Neuronal stem cell (in vitro differentiated cells): Measurements from ENCODE around the gene MT1H.

Experiments
- DNase-seq: peaks from one replicate; pipeline ENCODE4 v3.0.0-alpha.2; 2013; ENCODE audit warnings: low spot score
- H2AFZ ChIP-seq: one replicate; pipeline ENCODE4 v1.6.1; 2013; ENCODE audit warnings: mild to moderate bottlenecking, low read length, inconsistent platforms
- H2AK5ac ChIP-seq: 2 replicates; pipeline ENCODE4 v1.6.1; 2013; ENCODE audit warnings: low read depth, mild to moderate bottlenecking, inconsistent platforms, low read length, moderate library complexity, mixed read lengths
- H2BK120ac ChIP-seq: 2 replicates; pipeline ENCODE4 v1.6.1; 2013; ENCODE audit warnings: low read depth, mild to moderate bottlenecking, inconsistent platforms, low read length, moderate library complexity, mixed read lengths
- H2BK12ac ChIP-seq: one replicate; pipeline ENCODE4 v1.6.1; 2013; ENCODE audit warnings: low read length, inconsistent platforms
- H2BK15ac ChIP-seq: 2 replicates; pipeline ENCODE4 v1.6.1; 2013; ENCODE audit warnings: mild to moderate bottlenecking, low read length, inconsistent platforms, mixed read lengths
- H2BK5ac ChIP-seq: one replicate; pipeline ENCODE4 v1.6.1; 2013; ENCODE audit warnings: inconsistent platforms, mild to moderate bottlenecking, low read length, moderate library complexity
- H3K14ac ChIP-seq: one replicate; pipeline ENCODE4 v1.6.1; 2013; ENCODE audit warnings: low read length, inconsistent platforms
- H3K18ac ChIP-seq: 2 replicates; pipeline ENCODE4 v1.6.1; 2013; ENCODE audit warnings: low read length, inconsistent platforms
- H3K23ac ChIP-seq: 2 replicates; pipeline ENCODE4 v1.6.1; 2013; ENCODE audit warnings: low read depth, mild to moderate bottlenecking, mixed read lengths, low read length, inconsistent platforms; ENCODE audit not compliant: poor library complexity
- H3K27ac ChIP-seq: replicated peaks from 3 replicates; pipeline ENCODE4 v1.5.1; 2013; ENCODE audit warnings: low read length, inconsistent platforms
- H3K27me3 ChIP-seq, 3 experiments: 2 replicates each; pipeline ENCODE4 v1.6.1; 2013; ENCODE audit warnings: low read length in 3 of 3, mild to moderate bottlenecking in 2 of 3, inconsistent platforms in 1 of 3, low read depth in 1 of 3, mixed read lengths in 1 of 3, moderate library complexity in 1 of 3; ENCODE audit not compliant: control insufficient read depth in 3 of 3, insufficient read depth in 3 of 3
- H3K36me3 ChIP-seq, 2 donors: replicated peaks in 1 of 2; 2 replicates each; pipeline ENCODE4 v1.6.1; 2013; ENCODE audit warnings: low read length in 2 of 2; ENCODE audit not compliant: control insufficient read depth in 2 of 2, insufficient read depth in 2 of 2
- H3K4ac ChIP-seq: 2 replicates; pipeline ENCODE4 v1.6.1; 2013; ENCODE audit warnings: inconsistent platforms, mild to moderate bottlenecking, low read length, moderate library complexity
- H3K4me1 ChIP-seq, 2 donors: 1 replicate in 1 of 2; 2 replicates in 1 of 2; pipeline ENCODE4 v1.6.1; 2013; ENCODE audit warnings: low read length in 2 of 2, low read depth in 1 of 2; ENCODE audit not compliant: control insufficient read depth in 2 of 2, insufficient read depth in 1 of 2
- H3K4me2 ChIP-seq: one replicate; pipeline ENCODE4 v1.6.1; 2013; ENCODE audit warnings: mild to moderate bottlenecking, low read length, inconsistent platforms; ENCODE audit not compliant: insufficient read depth, poor library complexity, severe bottlenecking
- H3K4me3 ChIP-seq, 2 donors: 2 replicates each; pipeline ENCODE4 v1.5.1; 2013; ENCODE audit warnings: low read length in 2 of 2, mild to moderate bottlenecking in 2 of 2, inconsistent platforms in 1 of 2, moderate library complexity in 1 of 2
- H3K79me1 ChIP-seq: one replicate; pipeline ENCODE4 v1.6.1; 2013; ENCODE audit warnings: low read depth, mild to moderate bottlenecking, inconsistent platforms, low read length, moderate library complexity
- H3K9ac ChIP-seq: one replicate; pipeline ENCODE4 v1.6.1; 2013; ENCODE audit warnings: mild to moderate bottlenecking, low read depth, low read length, inconsistent platforms; ENCODE audit not compliant: poor library complexity
- H3K9me3 ChIP-seq, 2 donors: replicated peaks in 1 of 2; 2 replicates each; pipeline versions ENCODE3 to v1.6.1; 2013; ENCODE audit warnings: low read length in 2 of 2, mild to moderate bottlenecking in 2 of 2, inconsistent platforms in 1 of 2, low read depth in 1 of 2, mixed read lengths in 1 of 2, moderate library complexity in 1 of 2; ENCODE audit not compliant: control insufficient read depth in 2 of 2, insufficient read depth in 1 of 2
- H4K8ac ChIP-seq: one replicate; pipeline ENCODE4 v1.6.1; 2013; ENCODE audit warnings: low read depth, mild to moderate bottlenecking, inconsistent platforms, low read length, moderate library complexity
- H4K91ac ChIP-seq: one replicate; pipeline ENCODE4 v1.6.1; 2013; ENCODE audit warnings: low read length, low read depth, mild to moderate bottlenecking, inconsistent platforms; ENCODE audit not compliant: poor library complexity
- WGBS, 2 donors: extraction: QIAGEN DNeasy Blood & Tissue Kit; methylation state at CpG; one replicate each; pipeline ENCODE4 v1.1.7; 2013; ENCODE audit warnings: missing lambda C conversion rate in 2 of 2, mixed read lengths in 1 of 2; ENCODE audit not compliant: insufficient read length in 2 of 2, insufficient replicate concordance in 1 of 2; ENCODE audit errors: extremely low coverage in 2 of 2; 5-methylcytosine and 5-hydroxymethylcytosine counted together

Gene MT1H

DNA sequence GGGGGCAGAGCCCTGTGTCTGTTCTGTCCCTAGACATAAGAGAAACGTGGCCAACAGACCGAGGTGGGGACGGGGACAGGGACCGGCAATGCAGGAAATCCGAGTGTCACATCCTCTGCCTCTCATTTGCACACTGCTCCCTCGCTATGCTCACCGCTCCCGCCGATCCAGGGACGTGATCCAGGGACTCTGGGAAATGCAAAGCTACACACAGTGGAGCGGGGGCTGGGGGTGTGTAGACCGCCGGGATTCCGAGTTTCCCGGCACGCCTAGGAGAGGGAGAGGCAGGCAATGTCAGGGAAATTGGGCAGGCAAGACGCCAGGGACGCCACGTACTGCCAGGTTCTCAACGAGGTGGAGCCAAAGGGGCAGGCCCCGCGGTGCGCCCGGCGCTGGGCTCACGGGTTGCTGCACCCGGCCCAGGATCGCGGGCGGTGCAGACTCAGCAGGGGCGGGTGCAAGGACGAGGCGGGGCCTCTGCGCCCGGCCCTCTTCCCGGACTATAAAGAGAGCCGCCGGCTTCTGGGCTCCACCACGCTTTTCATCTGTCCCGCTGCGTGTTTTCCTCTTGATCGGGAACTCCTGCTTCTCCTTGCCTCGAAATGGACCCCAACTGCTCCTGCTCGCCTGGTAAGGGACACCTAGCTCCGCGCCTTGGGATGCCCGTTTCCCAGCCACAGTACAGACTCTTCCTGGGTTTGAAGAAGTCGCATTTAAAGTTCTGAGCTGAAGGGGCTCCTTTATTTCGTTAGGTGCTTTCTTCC is 12.5 kb downstream of the MT1H start, which contains the start of gene MT1X:
MT1X (plus strand) TSS at position 532 of the 764 bp plus-strand sequence; CDS start at position 603, 71 bp downstream.
- Histone ChIP-seq H2BK15ac (peak within 1 kb of the TSS; percentile 22), H4K91ac (no peak within 1 kb of the TSS), H2BK120ac (no peak within 1 kb of the TSS), H2BK5ac (no peak within 1 kb of the TSS), H3K14ac (peak within 1 kb of the TSS; percentile 28), H4K8ac (no peak within 1 kb of the TSS), H2BK12ac (no peak within 1 kb of the TSS), H3K4me3 (peak within 1 kb of the TSS; percentile 48 to 78), H3K23ac (peak within 1 kb of the TSS; percentile 46), H2AFZ (peak within 1 kb of the TSS; percentile 94), H3K27me3 (peaks cover 0 to 60% (median 20%) of the 10 kb centered on the region in 3 experiments), H3K4me1 (peaks cover 12 to 18% of the 10 kb centered on the region in 2 donors), H3K27ac (no peak within 1 kb of the TSS), H3K36me3 (no peaks in the 10 kb centered on the region), H3K18ac (peak within 1 kb of the TSS; percentile 89), H3K4ac (peak within 1 kb of the TSS; percentile 14), H3K9me3 (peaks cover 0 to 5% of the 10 kb centered on the region in 2 donors), H2AK5ac (no peak within 1 kb of the TSS), H3K4me2 (peak within 1 kb of the TSS; percentile 87), H3K79me1 (no peaks in the 10 kb centered on the region), H3K9ac (peak within 1 kb of the TSS; percentile 85)
- no CpG with 5 or more reads among the region's 49 CpGs for WGBS, 2 donors
- DNase-seq = peak; percentile 51

DNA sequence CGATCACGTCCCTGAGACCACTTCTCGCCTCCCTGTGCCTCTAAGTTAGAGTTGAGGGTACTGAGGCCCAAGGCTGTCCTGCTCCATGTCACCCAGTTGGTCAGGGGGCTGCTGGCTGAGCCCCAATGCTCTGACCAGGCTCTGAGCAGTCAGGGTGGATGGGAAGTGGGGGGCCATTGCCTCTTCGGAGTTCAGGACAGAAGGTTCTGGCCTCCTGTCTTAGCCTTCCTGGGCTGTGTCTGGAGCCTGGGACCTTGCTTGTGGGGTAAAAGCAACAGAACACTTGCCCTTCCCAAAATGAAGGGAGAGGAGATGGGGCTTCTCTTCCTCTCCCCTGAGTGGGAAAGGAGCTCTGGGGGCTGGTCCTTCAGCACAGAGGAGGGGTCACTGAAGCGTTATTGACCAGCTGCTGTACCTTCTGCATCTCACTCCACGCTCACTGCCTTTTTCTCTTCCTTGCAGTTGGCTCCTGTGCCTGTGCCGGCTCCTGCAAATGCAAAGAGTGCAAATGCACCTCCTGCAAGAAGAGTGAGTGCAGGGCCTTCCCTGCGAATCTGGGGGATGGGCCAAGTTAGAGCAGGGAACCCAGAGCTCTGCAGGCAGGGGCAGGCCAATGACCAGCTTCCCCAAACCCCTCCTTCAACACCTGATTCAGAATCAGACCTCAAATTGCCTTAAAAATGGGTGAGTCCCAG is 13.2 kb downstream of the MT1H start:
- no peak overlapping the region for H4K91ac ChIP-seq
- H3K27ac ChIP-seq = no peak overlapping the region
- peak overlapping the region; percentile 48 to 78 for H3K4me3 ChIP-seq
- H3K9ac ChIP-seq = peak overlapping the region; percentile 64
- H3K27me3 ChIP-seq = peaks cover 0 to 53% (median 15%) of the 10 kb centered on the region in 3 experiments
- peak overlapping the region; percentile 14 for H3K4ac ChIP-seq
- WGBS, 2 donors = no CpG with 5 or more reads among the region's 8 CpGs
- H3K79me1 ChIP-seq = no peaks in the 10 kb centered on the region
- no peak overlapping the region for H3K23ac ChIP-seq
- H2AK5ac ChIP-seq = no peak overlapping the region
- peak overlapping the region; percentile 94 for H2AFZ ChIP-seq
- H3K18ac ChIP-seq = peak overlapping the region; percentile 58
- no peak overlapping the region for H2BK12ac ChIP-seq
- H3K4me2 ChIP-seq = peak overlapping the region; percentile 87
- DNase-seq = no peak
- H3K14ac ChIP-seq = no peak overlapping the region
- H4K8ac ChIP-seq = no peak overlapping the region
- H3K4me1 ChIP-seq = peaks cover 12 to 18% of the 10 kb centered on the region in 2 donors
- H3K9me3 ChIP-seq = peaks cover 0 to 5% of the 10 kb centered on the region in 2 donors
- H3K36me3 ChIP-seq = no peaks in the 10 kb centered on the region
- no peak overlapping the region for H2BK5ac ChIP-seq
- H2BK120ac ChIP-seq = no peak overlapping the region
- peak overlapping the region; percentile 22 for H2BK15ac ChIP-seq

DNA sequence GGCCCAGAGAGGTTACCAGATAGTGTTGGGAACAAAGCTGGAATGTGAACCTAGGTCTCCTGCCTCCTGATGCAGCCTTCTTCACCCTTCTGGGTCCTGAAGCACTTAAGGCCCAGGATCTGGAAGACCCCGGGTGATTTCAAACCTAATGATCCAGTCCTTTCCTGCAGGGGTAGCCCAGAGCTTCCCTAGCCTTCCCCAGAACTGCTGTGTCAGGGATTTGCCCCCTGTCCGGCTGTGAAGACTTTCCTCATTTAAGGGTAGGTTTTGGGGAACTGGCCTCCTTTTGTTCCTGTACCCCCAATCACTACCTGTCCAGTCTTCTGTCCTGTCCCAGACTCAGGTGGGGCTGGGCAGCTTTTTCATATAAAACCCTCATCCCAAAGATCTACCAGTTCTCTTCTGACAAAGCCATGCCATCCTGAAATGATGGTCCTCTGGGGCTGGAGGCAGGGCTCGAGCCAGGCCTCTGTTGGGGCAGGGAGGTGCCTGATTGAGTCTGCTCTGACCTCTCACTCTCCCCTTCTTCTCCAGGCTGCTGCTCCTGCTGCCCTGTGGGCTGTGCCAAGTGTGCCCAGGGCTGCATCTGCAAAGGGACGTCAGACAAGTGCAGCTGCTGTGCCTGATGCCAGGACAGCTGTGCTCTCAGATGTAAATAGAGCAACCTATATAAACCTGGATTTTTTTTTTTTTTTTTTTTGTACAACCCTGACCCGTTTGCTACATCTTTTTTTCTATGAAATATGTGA is 14.0 kb downstream of the MT1H start:
- H3K4me3 ChIP-seq = no peak overlapping the region
- peaks cover 0 to 48% (median 15%) of the 10 kb centered on the region in 3 experiments for H3K27me3 ChIP-seq

More for the DNA sequence above, 14.0 kb downstream of the MT1H start:
- Histone ChIP-seq H2BK120ac (no peak overlapping the region), H4K8ac (no peak overlapping the region), H3K18ac (no peak overlapping the region), H2BK5ac (no peak overlapping the region), H3K79me1 (no peaks in the 10 kb centered on the region), H2AK5ac (no peak overlapping the region), H3K4me2 (no peak overlapping the region), H3K23ac (no peak overlapping the region), H3K27ac (no peak overlapping the region), H3K14ac (no peak overlapping the region), H2BK12ac (no peak overlapping the region), H4K91ac (no peak overlapping the region), H3K9ac (peak overlapping the region; percentile 24), H2AFZ (no peak overlapping the region), H3K4ac (no peak overlapping the region), H3K4me1 (peaks cover 12 to 18% of the 10 kb centered on the region in 2 donors), H3K9me3 (peaks cover 0 to 5% of the 10 kb centered on the region in 2 donors), H3K36me3 (no peaks in the 10 kb centered on the region), H2BK15ac (no peak overlapping the region)
- DNase-seq = no peak
- WGBS, 2 donors = no CpG with 5 or more reads among the region's 5 CpGs
